Measurements from ENCODE around the gene GIMAP7. TPM values are rescaled to one million over a fixed set of nuclear protein-coding genes. Genes with fewer than 3 reads are reported as not detected.

Gene GIMAP7
- total RNA-seq, 1 donor from 2014 or later = 16.0 TPM

DNA sequence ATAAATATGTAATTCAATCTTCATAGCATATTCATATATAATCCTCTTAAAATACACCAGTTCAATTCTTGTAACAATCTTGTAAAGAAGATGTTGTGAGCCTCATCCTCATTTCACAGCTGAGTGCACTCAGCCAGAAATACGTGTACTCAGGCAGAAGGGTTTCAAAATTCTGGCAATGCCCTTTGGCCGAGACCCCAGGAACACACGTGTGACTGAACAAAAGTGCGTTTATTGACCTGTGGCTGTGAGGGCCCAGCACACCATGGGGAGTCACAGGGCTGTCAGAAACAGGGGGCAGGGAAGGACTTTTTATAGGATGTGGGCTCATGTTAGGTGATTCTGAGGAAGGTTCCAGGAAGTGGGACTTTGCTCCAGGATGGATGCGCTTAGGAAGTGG is 42.8 kb upstream of the GIMAP7 start:
- DNase-seq (ENCODE audit: extremely low spot score in 2 of 2) = no peak
- Histone ChIP-seq H3K36me3 (no peaks in the 10 kb centered on the region), H3K27me3 (no peaks in the 10 kb centered on the region), H3K4me3 (no peak overlapping the region), H3K9me3 (no peaks in the 10 kb centered on the region), H3K27ac (no peak overlapping the region), H3K4me1 (no peaks in the 10 kb centered on the region)
- TF ChIP-seq POLR2AphosphoS5 (IDR thresholded peaks at IDR 0.05; ENCODE audit: insufficient read depth in 1 of 2, low read depth in 1 of 2) (no peak), CTCF (IDR thresholded peaks at IDR 0.05) (no peak), POLR2A (IDR thresholded peaks at IDR 0.05) (no peak)
- intact Hi-C loops (cut with DNase I) = no loop called here

- no peak for DNase-seq (ENCODE audit: extremely low spot score in 2 of 2)
- Histone ChIP-seq H3K36me3 (no peaks in the 10 kb centered on the region), H3K4me3 (no peak overlapping the region), H3K4me1 (no peaks in the 10 kb centered on the region), H3K27ac (no peak overlapping the region), H3K9me3 (no peaks in the 10 kb centered on the region), H3K27me3 (no peaks in the 10 kb centered on the region)
- TF ChIP-seq POLR2AphosphoS5 (IDR thresholded peaks at IDR 0.05; ENCODE audit: insufficient read depth in 1 of 2, low read depth in 1 of 2) (no peak), CTCF (IDR thresholded peaks at IDR 0.05) (no peak), POLR2A (IDR thresholded peaks at IDR 0.05) (no peak)
- intact Hi-C loops (cut with DNase I) = no loop called here
Observed at GRCh38 chr7:150473902-150474301, 40.8 kb upstream of the GIMAP7 start.

- no peaks in the 10 kb centered on the region for H3K36me3 ChIP-seq
- H3K4me1 ChIP-seq = no peaks in the 10 kb centered on the region
- no peak overlapping the region for H3K27ac ChIP-seq
- no peak overlapping the region for H3K4me3 ChIP-seq
- no peak for DNase-seq (ENCODE audit: extremely low spot score in 2 of 2)
- intact Hi-C loops (cut with DNase I) = no loop called here
- H3K9me3 ChIP-seq = no peaks in the 10 kb centered on the region
- no peak for TF ChIP-seq CTCF (IDR thresholded peaks at IDR 0.05)
- H3K27me3 ChIP-seq = no peaks in the 10 kb centered on the region
Observed at GRCh38 chr7:150476285-150476684, 38.4 kb upstream of the GIMAP7 start.

GRCh38 chr7:150476819-150477631 is 37.6 kb upstream of the GIMAP7 start:
- DNase-seq (ENCODE audit: extremely low spot score in 2 of 2) = no peak
- Histone ChIP-seq H3K36me3 (no peaks in the 10 kb centered on the region), H3K9me3 (no peaks in the 10 kb centered on the region), H3K27ac (no peak overlapping the region), H3K4me3 (no peak overlapping the region), H3K4me1 (no peaks in the 10 kb centered on the region), H3K27me3 (no peaks in the 10 kb centered on the region)
- TF ChIP-seq POLR2AphosphoS5 (IDR thresholded peaks at IDR 0.05; ENCODE audit: insufficient read depth in 1 of 2, low read depth in 1 of 2) (no peak), POLR2A (IDR thresholded peaks at IDR 0.05) (no peak), CTCF (IDR thresholded peaks at IDR 0.05) (no peak)
- intact Hi-C loops (cut with DNase I) = no loop called here

GRCh38 chr7:150479023-150479716 is 35.5 kb upstream of the GIMAP7 start:
- H3K27ac ChIP-seq = no peak overlapping the region

More at GRCh38 chr7:150479023-150479716, 35.5 kb upstream of the GIMAP7 start:
- TF ChIP-seq CTCF (IDR thresholded peaks at IDR 0.05) = no peak
- TF ChIP-seq POLR2A (IDR thresholded peaks at IDR 0.05) = no peak
- no peak for TF ChIP-seq POLR2AphosphoS5 (IDR thresholded peaks at IDR 0.05; ENCODE audit: insufficient read depth in 1 of 2, low read depth in 1 of 2)
- intact Hi-C loops (cut with DNase I) = no loop called here
- no peaks in the 10 kb centered on the region for H3K36me3 ChIP-seq
- no peaks in the 10 kb centered on the region for H3K27me3 ChIP-seq
- H3K4me1 ChIP-seq = no peaks in the 10 kb centered on the region
- no peak for DNase-seq (ENCODE audit: extremely low spot score in 2 of 2)
- H3K4me3 ChIP-seq = no peak overlapping the region
- no peaks in the 10 kb centered on the region for H3K9me3 ChIP-seq

All from vagina (tissue), 2 donors.